Right atrium auricular region (tissue), 2 donors: ENCODE measurements around the gene PRKCZ. TPM values are rescaled to one million over a fixed set of nuclear protein-coding genes. Genes with fewer than 3 reads are reported as not detected.

ENCODE experiments used
- DNase-seq: peaks from one replicate; pipeline ENCODE4 v3.0.0-alpha.2; 2019; ENCODE audit warnings: low spot score
- H3K27ac ChIP-seq, 2 donors: fragments of 200-600 bp; sonication (generic); 1 replicate in 1 of 2; 2 replicates in 1 of 2; pipeline ENCODE4 v1.5.1; 2016 to 2019
- H3K27me3 ChIP-seq, 2 donors: fragments of 200-600 bp; sonication (generic); one replicate each; pipeline versions ENCODE4 v1.5.1 to v1.6.0; 2017 to 2019
- H3K36me3 ChIP-seq: fragments of 200-600 bp; sonication (generic); one replicate; pipeline ENCODE4 v1.5.1; 2016
- H3K4me1 ChIP-seq, 2 donors: fragments of 200-600 bp; sonication (generic); one replicate each; pipeline versions ENCODE4 v1.5.1 to v1.6.0; 2017 to 2019
- H3K4me3 ChIP-seq, 2 donors: fragments of 200-600 bp; sonication (generic); 1 replicate in 1 of 2; 2 replicates in 1 of 2; pipeline ENCODE4 v1.5.1; 2017 to 2019; ENCODE audit warnings: mild to moderate bottlenecking in 1 of 2, moderate library complexity in 1 of 2
- H3K9me3 ChIP-seq, 2 donors: fragments of 200-600 bp; sonication (generic); one replicate each; pipeline ENCODE4 v1.5.1; 2019
- CTCF ChIP-seq, 2 donors: fragments of 200-600 bp; sonication (generic); IDR thresholded peaks; one replicate each; pipeline ENCODE4 v1.5.1; 2019; ENCODE audit warnings: antibody characterized with exemption in 2 of 2
- total RNA-seq, 2 donors: library from RNA; depleted of rRNA; stranded (reverse); fragments of >200 nt; gene quantifications; one replicate each; pipeline ENCODE4 v1.1.0, GENCODE V29; 2016

The PRKCZ gene
- total RNA-seq, 2 donors from 2014 or later, result 15.3 to 16.4 TPM

GRCh38 chr1:2196901-2197638, 146.9 kb downstream of the PRKCZ start:
- no peak for DNase-seq
- Histone ChIP-seq H3K27ac (no peak overlapping the region), H3K4me1 (peaks cover 0 to 56% of the 10 kb centered on the region in 2 donors)

GRCh38 chr1:2197707-2198165, 147.5 kb downstream of the PRKCZ start:
- no peaks in the 10 kb centered on the region for H3K36me3 ChIP-seq
- H3K27me3 ChIP-seq, result no peaks in the 10 kb centered on the region
- no peak for TF ChIP-seq CTCF (IDR thresholded peaks at IDR 0.05)
- DNase-seq, result no peak
- H3K4me3 ChIP-seq, result no peak overlapping the region
- H3K9me3 ChIP-seq, result no peaks in the 10 kb centered on the region
- peaks cover 0 to 50% of the 10 kb centered on the region in 2 donors for H3K4me1 ChIP-seq
- H3K27ac ChIP-seq, result no peak overlapping the region

More at GRCh38 chr1:2196901-2197638, 146.9 kb downstream of the PRKCZ start:
- Histone ChIP-seq H3K9me3 (no peaks in the 10 kb centered on the region), H3K36me3 (no peaks in the 10 kb centered on the region), H3K27me3 (no peaks in the 10 kb centered on the region), H3K4me3 (no peak overlapping the region)
- TF ChIP-seq CTCF (IDR thresholded peaks at IDR 0.05), result no peak

GRCh38 chr1:2198571-2198970, 148.4 kb downstream of the PRKCZ start:
- TF ChIP-seq CTCF (IDR thresholded peaks at IDR 0.05), result no peak
- DNase-seq, result no peak
- no peak overlapping the region for H3K4me3 ChIP-seq
- no peaks in the 10 kb centered on the region for H3K9me3 ChIP-seq
- peak overlapping the region; percentile 81 to 82 for H3K27ac ChIP-seq
- no peaks in the 10 kb centered on the region for H3K36me3 ChIP-seq
- H3K27me3 ChIP-seq, result no peaks in the 10 kb centered on the region
- H3K4me1 ChIP-seq, result peaks cover 0 to 48% of the 10 kb centered on the region in 2 donors

- H3K4me3 ChIP-seq, result peak overlapping the region; percentile 47 to 52
- H3K4me1 ChIP-seq, result peaks cover 0 to 48% of the 10 kb centered on the region in 2 donors
- TF ChIP-seq CTCF (IDR thresholded peaks at IDR 0.05), result no peak
- H3K9me3 ChIP-seq, result no peaks in the 10 kb centered on the region
- H3K36me3 ChIP-seq, result no peaks in the 10 kb centered on the region
- H3K27ac ChIP-seq, result peak overlapping the region; percentile 81 to 82
- no peaks in the 10 kb centered on the region for H3K27me3 ChIP-seq
- peak; percentile 97 for DNase-seq
These were observed 149.0 kb downstream of the PRKCZ start for GRCh38 chr1:2199042-2199810.

GRCh38 chr1:2200308-2200943, 150.2 kb downstream of the PRKCZ start:
- no peak for TF ChIP-seq CTCF (IDR thresholded peaks at IDR 0.05)
- H3K9me3 ChIP-seq, result no peaks in the 10 kb centered on the region
- no peak overlapping the region for H3K4me3 ChIP-seq
- no peak for DNase-seq
- no peaks in the 10 kb centered on the region for H3K27me3 ChIP-seq
- no peak overlapping the region for H3K27ac ChIP-seq
- H3K36me3 ChIP-seq, result no peaks in the 10 kb centered on the region
- peaks cover 0 to 50% of the 10 kb centered on the region in 2 donors for H3K4me1 ChIP-seq
